HepG2 (cell line): ENCODE data around the gene C1orf116. TPM values are rescaled to one million over a fixed set of nuclear protein-coding genes. Genes with fewer than 3 reads are reported as not detected.
A peak's percentile ranks its signal among the peaks of the same experiment; 100 is the strongest.

ENCODE experiments used
- ATAC-seq: fragments of 200-7000 bp; cut with Tn5 transposase; 3 replicates; pipeline ENCODE4 v1.9.1; 2020; ENCODE audit warnings: mild to moderate bottlenecking, moderate library complexity
- BruUV-seq: library from RNA; stranded (reverse); fragments of 400-500 nt; replicated peaks from 2 replicates; lab custom pipeline; 2021; lab: Mats Ljungman, UMichigan
- CTCF ChIA-PET: fragments of 300-600 bp; formaldehyde crosslinking; extraction: SDS; loops from one replicate; lab custom pipeline; 2021; ENCODE audit warnings: low total read pairs, inconsistent platforms, low intra/inter-chr PET ratio; lab: Yijun Ruan, JAX
- POLR2A ChIA-PET: fragments of 350-600 bp; sonication (Branson Sonifier 250); formaldehyde crosslinking; loops from one replicate; lab custom pipeline; 2020; ENCODE audit warnings: antibody characterized with exemption, inconsistent platforms; lab: Yijun Ruan, JAX
- DNase-seq: peaks from one replicate; pipeline ENCODE4 v3.0.0-alpha.2; 2015; ENCODE audit warnings: low spot score
- FAIRE-seq: peaks from 3 replicates; lab custom pipeline; 2011; peaks lifted over from hg19 to GRCh38; lab: Jason Lieb, UNC
- H2AFZ ChIP-seq: one replicate; pipeline ENCODE4 v1.6.1; 2011; ENCODE audit warnings: low read length, inconsistent platforms
- H3K27ac ChIP-seq: fragments of 300-600 bp; 3 replicates; pipeline ENCODE4 v1.8.0; 2011; ENCODE audit warnings: mixed run types, mild to moderate bottlenecking, mixed read lengths, low read length, inconsistent platforms; ENCODE audit not compliant: insufficient read depth; ENCODE audit errors: extremely low read length
- H3K27me3 ChIP-seq, 2 experiments: fragments of 200-600 bp in 1 of 2; 2 replicates in 1 of 2; 3 replicates in 1 of 2; pipeline versions ENCODE4 v1.6.0 to v1.8.0; 2011; ENCODE audit warnings: low read length in 2 of 2, mild to moderate bottlenecking in 2 of 2, moderate library complexity in 2 of 2, inconsistent platforms in 1 of 2; ENCODE audit not compliant: insufficient read depth in 2 of 2, control insufficient read depth in 1 of 2
- H3K36me3 ChIP-seq, 2 experiments: fragments of 200-600 bp in 1 of 2; replicated peaks in 1 of 2; 2 replicates in 1 of 2; 3 replicates in 1 of 2; pipeline versions ENCODE4 v1.5.1 to v1.8.0; 2011; ENCODE audit warnings: low read length in 2 of 2, inconsistent platforms in 1 of 2; ENCODE audit not compliant: insufficient read depth in 2 of 2, control insufficient read depth in 1 of 2
- H3K4me1 ChIP-seq: 2 replicates; pipeline ENCODE4 v1.5.1; 2012; ENCODE audit warnings: low read length, inconsistent platforms; ENCODE audit not compliant: insufficient read depth
- H3K4me2 ChIP-seq: 2 replicates; pipeline ENCODE4 v1.6.0; 2011; ENCODE audit warnings: low read depth, low read length, inconsistent platforms
- H3K4me3 ChIP-seq, 3 experiments: fragments of 200-600 bp in 1 of 3; sonication (generic), shearing (Covaris generic) in 1 of 3; replicated peaks in 1 of 3; 2 replicates each; pipeline ENCODE4 v1.5.1; 2011 to 2016; ENCODE audit warnings: low read length in 3 of 3, inconsistent platforms in 2 of 3, low read depth in 2 of 3, mild to moderate bottlenecking in 2 of 3, control low read depth in 1 of 3, mixed read lengths in 1 of 3; ENCODE audit not compliant: insufficient read depth in 1 of 3
- H3K79me2 ChIP-seq: one replicate; pipeline ENCODE4 v1.6.1; 2011; ENCODE audit warnings: low read length, inconsistent platforms; ENCODE audit not compliant: insufficient read depth
- H3K9ac ChIP-seq: 2 replicates; pipeline ENCODE4 v1.6.0; 2011; ENCODE audit warnings: mild to moderate bottlenecking, low read depth, low read length, inconsistent platforms; ENCODE audit not compliant: insufficient read depth
- H3K9me3 ChIP-seq: 2 replicates; pipeline ENCODE4 v1.5.1; 2012; ENCODE audit warnings: mild to moderate bottlenecking, low read length
- H4K20me1 ChIP-seq: 2 replicates; pipeline ENCODE4 v1.6.0; 2011; ENCODE audit warnings: inconsistent platforms, mild to moderate bottlenecking, low read length, moderate library complexity; ENCODE audit not compliant: insufficient read depth
- BHLHE40 ChIP-seq: IDR thresholded peaks from 2 replicates; pipeline ENCODE4 v1.6.1; 2011; ENCODE audit warnings: low read length, improper control_type of control experiment
- FOXO1 ChIP-seq: sonication (generic); formaldehyde crosslinking; IDR thresholded peaks from 2 replicates; pipeline ENCODE4 v1.4.0; 2020; ENCODE audit warnings: missing genetic modification reagents
- HHEX ChIP-seq: IDR thresholded peaks from 2 replicates; pipeline ENCODE4 v1.6.1; 2016; ENCODE audit warnings: control low read depth
- REL ChIP-seq: sonication (generic); formaldehyde crosslinking; conservative IDR thresholded peaks from 2 replicates; pipeline ENCODE4 v1.8.0; 2022; ENCODE audit warnings: mild to moderate bottlenecking, missing genetic modification reagents, moderate library complexity
- SATB2 ChIP-seq: sonication (generic); formaldehyde crosslinking; IDR thresholded peaks from 2 replicates; pipeline ENCODE4 v1.5.0; 2020; ENCODE audit warnings: missing genetic modification reagents
- ZBTB7B ChIP-seq: sonication (generic); formaldehyde crosslinking; IDR thresholded peaks from 2 replicates; pipeline ENCODE4 v1.4.0; 2020; ENCODE audit warnings: missing genetic modification reagents
- ZNF180 ChIP-seq: sonication (generic); formaldehyde crosslinking; IDR thresholded peaks from 2 replicates; pipeline ENCODE4 v1.4.0; 2020; ENCODE audit warnings: low read depth, missing genetic modification reagents, borderline replicate concordance
- ZNF737 ChIP-seq: sonication (generic); formaldehyde crosslinking; IDR thresholded peaks from 2 replicates; pipeline ENCODE4 v1.5.0; 2020; ENCODE audit warnings: missing genetic modification reagents, mild to moderate bottlenecking, borderline replicate concordance
- WGBS: methylation state at CpG from one replicate; pipeline ENCODE4 v1.1.6; 2017; ENCODE audit warnings: low lambda C conversion rate; 5-methylcytosine and 5-hydroxymethylcytosine counted together
- in situ Hi-C: cut with HindIII; loops from 2 replicates; pipeline ENCODE4 v1.10.0; 2017; ENCODE audit warnings: low pct_unique_long_range_greater_than_20kb; ENCODE audit not compliant: extremely low pct_ligation_motif_present
- intact Hi-C: fragments of 100-400 bp; cut with micrococcal nuclease; formaldehyde crosslinking; loops from one replicate; pipeline ENCODE4 v1.10.0; 2022; ENCODE audit not compliant: unreplicated experiment
- polyA plus RNA-seq, 8 experiments: library from polyadenylated mRNA; depleted of rRNA in 3 of 8; stranded (reverse) in 7 of 8; unstranded in 1 of 8; fragments of >200 nt; fragmentation: Illumina TruSeq in 4 of 8; extraction: Trizol in 4 of 8; gene quantifications; 2 replicates each; pipeline versions ENCODE4 v1.2.1 to v1.2.3, GENCODE V29; 2011 to 2016; ENCODE audit warnings: low read depth in 4 of 8, missing spikeins in 1 of 8, mixed read lengths in 1 of 8; ENCODE audit not compliant: insufficient read depth in 1 of 8
- total RNA-seq, 5 experiments: library from RNA; depleted of rRNA; stranded (reverse); fragments of >200 nt; fragmentation: Illumina TruSeq; extraction: Trizol; gene quantifications; 2 replicates each; pipeline ENCODE4 v1.2.3, GENCODE V29; 2016; ENCODE audit warnings: low read depth in 1 of 5
- TF ChIP-seq, protein P1 (sequence below): sonication (generic); formaldehyde crosslinking; IDR thresholded peaks from 2 replicates; pipeline ENCODE4 v1.4.0; 2020; ENCODE audit warnings: mild to moderate bottlenecking, missing genetic modification reagents
- TF ChIP-seq, protein P2 (sequence below): sonication (generic); formaldehyde crosslinking; IDR thresholded peaks from 2 replicates; pipeline ENCODE4 v1.8.0; 2022; ENCODE audit warnings: mild to moderate bottlenecking, missing genetic modification reagents, moderate library complexity
- TF ChIP-seq, protein P3 (sequence below): sonication (generic); formaldehyde crosslinking; IDR thresholded peaks from 2 replicates; pipeline ENCODE4 v1.4.0; 2020; ENCODE audit warnings: low read depth, mild to moderate bottlenecking, missing genetic modification reagents

C1orf116 gene
- total and polyA plus RNA-seq, 2 of the 13 experiments (the other 11 are each of a cell fraction or from before 2014, with no cell fraction given), result 0.51 to 0.95 TPM

DNA sequence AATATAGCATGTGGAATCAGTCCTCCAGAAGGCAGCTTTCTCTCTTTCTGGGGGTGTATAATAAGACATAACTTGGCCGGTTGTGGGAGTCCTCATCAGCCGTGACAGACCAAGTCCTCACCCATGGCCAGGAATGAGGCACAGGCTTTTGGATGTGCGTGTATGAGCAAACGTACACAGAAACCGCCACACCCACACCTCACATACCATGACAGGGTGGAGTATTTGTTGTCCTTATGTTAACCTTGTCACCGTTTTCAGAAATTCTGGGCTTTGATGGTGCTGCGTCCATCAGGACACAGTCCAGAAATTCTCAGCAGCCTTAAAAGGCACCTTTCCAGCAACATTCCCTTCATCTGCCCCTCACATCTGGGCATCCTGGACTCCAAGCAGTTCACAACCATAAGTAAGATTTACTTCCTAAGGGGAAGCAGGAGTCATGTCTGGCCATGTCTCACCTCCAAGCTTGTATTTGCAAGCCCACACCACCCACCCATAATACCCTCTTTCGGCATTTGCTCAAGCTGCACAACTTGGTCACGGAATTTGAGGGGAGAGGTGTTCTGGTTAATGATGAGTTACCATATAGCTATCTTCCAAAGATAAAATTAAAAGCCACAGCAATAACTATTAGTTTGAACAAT, 12.4 kb downstream of the C1orf116 start:
- H3K27me3 ChIP-seq, result no peaks in the 10 kb centered on the region
- intact Hi-C loops, result no loop called here
- H3K36me3 ChIP-seq, result no peaks in the 10 kb centered on the region
- H2AFZ ChIP-seq, result no peak overlapping the region
- DNase-seq, result peak; percentile 52
- H4K20me1 ChIP-seq, result no peaks in the 10 kb centered on the region
- in situ Hi-C loops, result no loop called here
- BruUV-seq, result no TSS peak
- no peak overlapping the region for H3K4me3 ChIP-seq
- H3K9ac ChIP-seq, result no peak overlapping the region
- H3K4me1 ChIP-seq, result peaks cover 66% of the 10 kb centered on the region
- H3K79me2 ChIP-seq, result no peaks in the 10 kb centered on the region
- H3K9me3 ChIP-seq, result no peaks in the 10 kb centered on the region
- CTCF ChIA-PET, result no interaction called here
- no peak for FAIRE-seq
- ATAC-seq, result no peak
- H3K27ac ChIP-seq, result no peak overlapping the region
- POLR2A ChIA-PET, result interaction anchor here (1.5 to 3.8 kb wide), 3 partner anchors 11 to 34 kb away, joined by 3 to 22 read pairs (median 11); partner anchors contain the start of genes C1orf116 and PFKFB2
- peak overlapping the region; percentile 54; the same call in 1 of the 2 replicates for H3K4me2 ChIP-seq
- WGBS, result 38% methylated on average over 8 of the region's 9 CpGs
- no peak for TF ChIP-seq ZBTB7B (CRISPR knock-in tag)
- no peak for TF ChIP-seq REL (CRISPR knock-in tag)
- TF ChIP-seq HHEX (CRISPR knock-in tag), result no peak
- no peak for TF ChIP-seq SATB2 (CRISPR knock-in tag)
- TF ChIP-seq, protein P1, sequence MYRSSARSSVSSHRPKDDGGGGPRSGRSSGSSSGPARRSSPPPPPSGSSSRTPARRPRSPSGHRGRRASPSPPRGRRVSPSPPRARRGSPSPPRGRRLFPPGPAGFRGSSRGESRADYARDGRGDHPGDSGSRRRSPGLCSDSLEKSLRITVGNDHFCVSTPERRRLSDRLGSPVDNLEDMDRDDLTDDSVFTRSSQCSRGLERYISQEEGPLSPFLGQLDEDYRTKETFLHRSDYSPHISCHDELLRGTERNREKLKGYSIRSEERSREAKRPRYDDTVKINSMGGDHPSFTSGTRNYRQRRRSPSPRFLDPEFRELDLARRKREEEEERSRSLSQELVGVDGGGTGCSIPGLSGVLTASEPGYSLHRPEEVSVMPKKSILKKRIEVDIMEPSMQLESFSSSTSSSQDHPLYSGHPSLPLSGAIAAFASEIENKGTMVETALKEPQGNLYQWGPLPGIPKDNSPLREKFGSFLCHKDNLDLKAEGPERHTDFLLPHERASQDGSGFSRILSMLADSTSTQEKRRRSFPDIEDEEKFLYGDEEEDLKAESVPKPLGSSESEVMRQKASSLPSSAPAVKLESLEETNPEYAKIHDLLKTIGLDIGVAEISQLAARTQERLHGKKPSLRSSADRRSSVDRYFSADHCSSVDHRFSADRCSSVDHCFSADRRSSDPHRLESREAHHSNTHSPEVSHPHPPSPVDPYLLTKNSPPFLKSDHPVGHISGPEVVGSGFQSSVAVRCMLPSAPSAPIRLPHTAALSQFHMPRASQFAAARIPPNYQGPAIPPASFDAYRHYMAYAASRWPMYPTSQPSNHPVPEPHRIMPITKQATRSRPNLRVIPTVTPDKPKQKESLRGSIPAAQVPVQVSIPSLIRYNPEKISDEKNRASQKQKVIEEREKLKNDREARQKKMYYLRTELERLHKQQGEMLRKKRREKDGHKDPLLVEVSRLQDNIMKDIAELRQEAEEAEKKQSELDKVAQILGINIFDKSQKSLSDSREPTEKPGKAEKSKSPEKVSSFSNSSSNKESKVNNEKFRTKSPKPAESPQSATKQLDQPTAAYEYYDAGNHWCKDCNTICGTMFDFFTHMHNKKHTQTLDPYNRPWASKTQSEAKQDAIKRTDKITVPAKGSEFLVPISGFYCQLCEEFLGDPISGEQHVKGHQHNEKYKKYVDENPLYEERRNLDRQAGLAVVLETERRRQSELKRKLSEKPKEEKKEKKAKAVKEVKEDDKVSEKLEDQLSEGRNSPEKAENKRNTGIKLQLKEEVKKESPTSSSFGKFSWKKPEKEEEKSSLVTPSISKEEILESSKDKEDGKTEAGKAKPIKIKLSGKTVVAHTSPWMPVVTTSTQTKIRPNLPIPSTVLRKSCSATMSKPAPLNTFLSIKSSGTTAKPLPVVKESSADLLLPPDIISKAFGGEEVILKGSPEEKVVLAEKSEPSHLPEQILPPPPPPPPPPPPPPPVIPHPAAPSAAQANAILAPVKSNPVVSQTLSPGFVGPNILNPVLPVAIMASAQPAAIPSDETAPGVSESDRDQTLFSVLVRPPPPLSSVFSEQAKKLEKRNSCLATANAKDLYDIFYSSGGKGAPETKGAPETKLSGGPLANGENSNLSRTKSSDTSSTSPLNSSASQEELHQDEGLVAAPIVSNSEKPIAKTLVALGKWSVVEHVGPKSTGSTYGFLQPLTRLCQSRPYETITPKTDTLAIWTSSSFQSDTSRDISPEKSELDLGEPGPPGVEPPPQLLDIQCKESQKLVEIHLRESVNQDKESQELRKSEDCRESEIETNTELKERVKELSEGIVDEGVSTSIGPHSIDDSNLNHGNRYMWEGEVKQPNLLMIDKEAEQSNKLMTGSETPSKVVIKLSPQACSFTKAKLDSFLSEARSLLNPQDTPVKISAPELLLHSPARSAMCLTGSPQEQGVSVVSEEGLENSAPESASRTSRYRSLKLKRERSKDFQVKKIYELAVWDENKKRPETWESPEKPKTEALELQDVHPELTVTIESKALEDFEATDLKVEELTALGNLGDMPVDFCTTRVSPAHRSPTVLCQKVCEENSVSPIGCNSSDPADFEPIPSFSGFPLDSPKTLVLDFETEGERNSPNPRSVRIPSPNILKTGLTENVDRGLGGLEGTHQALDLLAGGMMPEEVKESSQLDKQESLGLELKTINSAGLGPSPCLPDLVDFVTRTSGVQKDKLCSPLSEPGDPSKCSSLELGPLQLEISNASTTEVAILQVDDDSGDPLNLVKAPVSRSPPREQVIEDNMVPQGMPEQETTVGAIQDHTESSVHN (CRISPR knock-in tag), result no peak
- no peak for TF ChIP-seq ZNF737 (CRISPR knock-in tag)
- no peak for TF ChIP-seq BHLHE40
- TF ChIP-seq ZNF180, result no peak
- TF ChIP-seq, protein P2, sequence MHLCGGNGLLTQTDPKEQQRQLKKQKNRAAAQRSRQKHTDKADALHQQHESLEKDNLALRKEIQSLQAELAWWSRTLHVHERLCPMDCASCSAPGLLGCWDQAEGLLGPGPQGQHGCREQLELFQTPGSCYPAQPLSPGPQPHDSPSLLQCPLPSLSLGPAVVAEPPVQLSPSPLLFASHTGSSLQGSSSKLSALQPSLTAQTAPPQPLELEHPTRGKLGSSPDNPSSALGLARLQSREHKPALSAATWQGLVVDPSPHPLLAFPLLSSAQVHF (CRISPR knock-in tag), result no peak
- TF ChIP-seq, protein P3, sequence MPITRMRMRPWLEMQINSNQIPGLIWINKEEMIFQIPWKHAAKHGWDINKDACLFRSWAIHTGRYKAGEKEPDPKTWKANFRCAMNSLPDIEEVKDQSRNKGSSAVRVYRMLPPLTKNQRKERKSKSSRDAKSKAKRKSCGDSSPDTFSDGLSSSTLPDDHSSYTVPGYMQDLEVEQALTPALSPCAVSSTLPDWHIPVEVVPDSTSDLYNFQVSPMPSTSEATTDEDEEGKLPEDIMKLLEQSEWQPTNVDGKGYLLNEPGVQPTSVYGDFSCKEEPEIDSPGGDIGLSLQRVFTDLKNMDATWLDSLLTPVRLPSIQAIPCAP (CRISPR knock-in tag), result no peak
- no peak for TF ChIP-seq FOXO1 (CRISPR knock-in tag)
